DOHH2 (cell line): ENCODE results near the gene HNRNPH2.
A peak's percentile ranks its signal among the peaks of the same experiment; 100 is the strongest.

ENCODE experiments used
- H3F3A ChIP-seq: fragments of 200-600 bp; sonication (generic), shearing (Covaris generic); 2 replicates; pipeline ENCODE4 v1.6.0; 2016; ENCODE audit warnings: antibody characterized with exemption, mild to moderate bottlenecking; ENCODE audit not compliant: control insufficient read depth, insufficient read depth
- H3K27ac ChIP-seq: fragments of 200-600 bp; sonication (generic); 2 replicates; pipeline ENCODE4 v1.5.1; 2014; ENCODE audit warnings: low read depth, mild to moderate bottlenecking, low read length, moderate library complexity
- H3K27me3 ChIP-seq: fragments of 200-600 bp; sonication (generic); 2 replicates; pipeline ENCODE4 v1.6.1; 2014; ENCODE audit warnings: mild to moderate bottlenecking, low read length, mixed read lengths; ENCODE audit not compliant: control insufficient read depth
- H3K36me3 ChIP-seq: fragments of 200-600 bp; sonication (generic); 2 replicates; pipeline ENCODE4 v1.6.1; 2014; ENCODE audit warnings: mild to moderate bottlenecking, low read length, moderate library complexity, mixed read lengths; ENCODE audit not compliant: control insufficient read depth
- H3K4me1 ChIP-seq: fragments of 200-600 bp; sonication (generic); 2 replicates; pipeline ENCODE4 v1.6.1; 2014; ENCODE audit warnings: mild to moderate bottlenecking, low read length, mixed read lengths; ENCODE audit not compliant: control insufficient read depth
- H3K4me2 ChIP-seq: fragments of 200-600 bp; sonication (generic); 2 replicates; pipeline ENCODE4 v1.6.0; 2014; ENCODE audit warnings: mild to moderate bottlenecking, low read length, moderate library complexity
- H3K4me3 ChIP-seq: fragments of 200-600 bp; sonication (generic); 2 replicates; pipeline ENCODE4 v1.5.1; 2014; ENCODE audit warnings: mild to moderate bottlenecking, low read length, mixed read lengths
- H3K79me2 ChIP-seq: fragments of 200-600 bp; sonication (generic); 2 replicates; pipeline ENCODE4 v1.6.1; 2014; ENCODE audit warnings: mild to moderate bottlenecking, low read length, mixed read lengths; ENCODE audit not compliant: control insufficient read depth
- H3K9me2 ChIP-seq: fragments of 200-600 bp; sonication (generic); replicated peaks from 2 replicates; pipeline ENCODE4 v1.6.1; 2014; ENCODE audit warnings: mild to moderate bottlenecking, low read length, mixed read lengths; ENCODE audit not compliant: control insufficient read depth
- H3K9me3 ChIP-seq: fragments of 200-600 bp; sonication (generic); 2 replicates; pipeline ENCODE4 v1.6.1; 2014; ENCODE audit warnings: antibody characterized with exemption, low read length, mixed read lengths; ENCODE audit not compliant: control insufficient read depth, insufficient read depth
- H4K20me1 ChIP-seq: fragments of 200-600 bp; sonication (generic); 2 replicates; pipeline ENCODE4 v1.6.0; 2014; ENCODE audit warnings: low read depth, mild to moderate bottlenecking, antibody characterized with exemption, low read length, moderate library complexity; ENCODE audit not compliant: control insufficient read depth, insufficient read depth
- EZH2phosphoT487 ChIP-seq: fragments of 200-600 bp; sonication (generic); IDR thresholded peaks from 2 replicates; pipeline ENCODE4 v1.6.1; 2017; ENCODE audit warnings: borderline replicate concordance, mild to moderate bottlenecking, antibody characterized with exemption, low read length, moderate library complexity, mixed read lengths
- TF ChIP-seq, protein P1 (sequence below): fragments of 200-600 bp; sonication (generic); IDR thresholded peaks from one replicate; pipeline ENCODE4 v1.5.1; 2014; ENCODE audit warnings: antibody characterized with exemption, mild to moderate bottlenecking, low read depth, low read length; ENCODE audit not compliant: poor library complexity, severe bottlenecking

Gene HNRNPH2, protein sequence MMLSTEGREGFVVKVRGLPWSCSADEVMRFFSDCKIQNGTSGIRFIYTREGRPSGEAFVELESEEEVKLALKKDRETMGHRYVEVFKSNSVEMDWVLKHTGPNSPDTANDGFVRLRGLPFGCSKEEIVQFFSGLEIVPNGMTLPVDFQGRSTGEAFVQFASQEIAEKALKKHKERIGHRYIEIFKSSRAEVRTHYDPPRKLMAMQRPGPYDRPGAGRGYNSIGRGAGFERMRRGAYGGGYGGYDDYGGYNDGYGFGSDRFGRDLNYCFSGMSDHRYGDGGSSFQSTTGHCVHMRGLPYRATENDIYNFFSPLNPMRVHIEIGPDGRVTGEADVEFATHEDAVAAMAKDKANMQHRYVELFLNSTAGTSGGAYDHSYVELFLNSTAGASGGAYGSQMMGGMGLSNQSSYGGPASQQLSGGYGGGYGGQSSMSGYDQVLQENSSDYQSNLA

DNA sequence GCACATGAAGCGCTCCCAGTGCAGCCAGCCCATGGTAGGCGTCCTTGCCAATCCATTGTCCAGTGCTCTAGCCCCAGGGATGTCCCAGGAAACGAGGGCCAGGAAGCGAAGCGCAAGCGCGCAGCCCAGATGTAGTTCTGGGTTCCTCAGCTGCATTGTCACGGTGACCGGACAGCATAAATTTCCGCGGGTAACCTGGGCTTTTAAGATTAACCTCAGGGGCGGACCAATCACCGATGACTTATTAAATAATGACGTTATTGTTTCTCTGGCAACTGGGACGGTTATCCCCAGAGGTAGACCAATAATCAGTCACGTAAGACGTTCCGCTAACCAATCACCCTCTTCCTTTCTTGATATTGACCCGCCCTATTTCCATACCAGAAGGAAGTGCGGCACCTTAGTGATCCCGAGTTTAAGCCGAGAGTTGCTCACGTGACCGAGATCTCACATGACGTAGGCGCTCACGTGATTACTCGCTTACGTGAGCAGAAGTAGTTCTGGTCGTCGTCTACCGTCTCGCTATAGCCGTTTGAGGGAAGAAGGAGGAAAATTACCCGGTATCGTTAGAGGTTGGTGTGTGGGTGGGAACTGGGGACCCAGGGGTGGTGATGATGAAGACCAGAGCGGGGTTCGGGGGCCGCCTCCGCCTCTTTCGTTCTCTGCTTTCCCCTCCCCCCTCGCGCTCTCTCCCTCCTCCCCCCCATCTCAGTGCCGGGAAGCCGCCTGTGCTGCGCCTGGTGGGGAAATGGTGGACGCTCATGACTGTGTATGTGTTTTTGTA, at the start of gene HNRNPH2, which contains the start of gene GLA:
TSS of gene HNRNPH2 (plus strand) at position 475 of the 784 bp plus-strand sequence. CDS start 3,767 bp downstream, outside the sequence.
TSS of gene GLA (minus strand) at position 178 of the 784 bp plus-strand sequence. CDS start at position 156, 22 bp downstream.
- peak within 1 kb of the TSS; percentile 79 for H3K4me3 ChIP-seq
- no peaks in the 10 kb centered on the region for H4K20me1 ChIP-seq
- peak within 1 kb of the TSS; percentile 80 for H3K27ac ChIP-seq
- peaks cover 88% of the 10 kb centered on the region for H3K79me2 ChIP-seq
- H3K4me1 ChIP-seq, result peaks cover 21% of the 10 kb centered on the region
- H3K27me3 ChIP-seq, result no peaks in the 10 kb centered on the region
- peaks cover 30% of the 10 kb centered on the region for H3K36me3 ChIP-seq
- no peaks in the 10 kb centered on the region for H3K9me3 ChIP-seq
- H3K4me2 ChIP-seq, result peak within 1 kb of the TSS; percentile 79
- H3K9me2 ChIP-seq, result no peaks in the 10 kb centered on the region
- no peak for TF ChIP-seq EZH2phosphoT487
- TF ChIP-seq, protein P1, sequence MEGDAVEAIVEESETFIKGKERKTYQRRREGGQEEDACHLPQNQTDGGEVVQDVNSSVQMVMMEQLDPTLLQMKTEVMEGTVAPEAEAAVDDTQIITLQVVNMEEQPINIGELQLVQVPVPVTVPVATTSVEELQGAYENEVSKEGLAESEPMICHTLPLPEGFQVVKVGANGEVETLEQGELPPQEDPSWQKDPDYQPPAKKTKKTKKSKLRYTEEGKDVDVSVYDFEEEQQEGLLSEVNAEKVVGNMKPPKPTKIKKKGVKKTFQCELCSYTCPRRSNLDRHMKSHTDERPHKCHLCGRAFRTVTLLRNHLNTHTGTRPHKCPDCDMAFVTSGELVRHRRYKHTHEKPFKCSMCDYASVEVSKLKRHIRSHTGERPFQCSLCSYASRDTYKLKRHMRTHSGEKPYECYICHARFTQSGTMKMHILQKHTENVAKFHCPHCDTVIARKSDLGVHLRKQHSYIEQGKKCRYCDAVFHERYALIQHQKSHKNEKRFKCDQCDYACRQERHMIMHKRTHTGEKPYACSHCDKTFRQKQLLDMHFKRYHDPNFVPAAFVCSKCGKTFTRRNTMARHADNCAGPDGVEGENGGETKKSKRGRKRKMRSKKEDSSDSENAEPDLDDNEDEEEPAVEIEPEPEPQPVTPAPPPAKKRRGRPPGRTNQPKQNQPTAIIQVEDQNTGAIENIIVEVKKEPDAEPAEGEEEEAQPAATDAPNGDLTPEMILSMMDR, result no peak
- no peaks in the 10 kb centered on the region for H3F3A ChIP-seq

DNA sequence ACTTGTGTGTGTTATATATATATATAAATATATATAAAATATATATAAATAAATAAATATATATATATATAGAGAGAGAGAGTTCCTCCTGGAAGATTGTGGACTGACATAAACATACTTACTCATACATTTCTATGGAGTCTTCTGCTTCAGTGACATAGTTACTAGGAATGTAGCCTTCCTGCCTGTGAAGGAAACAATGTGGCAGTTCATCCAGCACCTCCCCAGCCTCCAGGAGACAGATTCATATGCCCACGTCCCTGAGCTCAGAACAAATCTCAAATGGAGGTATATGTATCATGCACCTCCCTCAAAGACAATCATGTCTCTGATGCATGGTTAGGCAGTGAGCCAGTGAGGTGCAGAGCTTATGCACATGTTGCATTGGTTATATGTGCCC, 48.1 kb upstream of the HNRNPH2 start:
- peaks cover 75% of the 10 kb centered on the region for H3K36me3 ChIP-seq
- H3K9me3 ChIP-seq, result no peaks in the 10 kb centered on the region
- no peak overlapping the region for H3K27ac ChIP-seq
- no peaks in the 10 kb centered on the region for H4K20me1 ChIP-seq
- no peaks in the 10 kb centered on the region for H3K9me2 ChIP-seq
- no peaks in the 10 kb centered on the region for H3K79me2 ChIP-seq
- H3K4me3 ChIP-seq, result no peak overlapping the region
- no peaks in the 10 kb centered on the region for H3K27me3 ChIP-seq
- H3F3A ChIP-seq, result 0 out of 2 replicates have a peak, but pooled peaks cover 2% of the 10 kb centered on the region
- TF ChIP-seq, protein P1, result no peak
- no peak for TF ChIP-seq EZH2phosphoT487
- H3K4me1 ChIP-seq, result peaks cover 23% of the 10 kb centered on the region
- no peak overlapping the region for H3K4me2 ChIP-seq

DNA sequence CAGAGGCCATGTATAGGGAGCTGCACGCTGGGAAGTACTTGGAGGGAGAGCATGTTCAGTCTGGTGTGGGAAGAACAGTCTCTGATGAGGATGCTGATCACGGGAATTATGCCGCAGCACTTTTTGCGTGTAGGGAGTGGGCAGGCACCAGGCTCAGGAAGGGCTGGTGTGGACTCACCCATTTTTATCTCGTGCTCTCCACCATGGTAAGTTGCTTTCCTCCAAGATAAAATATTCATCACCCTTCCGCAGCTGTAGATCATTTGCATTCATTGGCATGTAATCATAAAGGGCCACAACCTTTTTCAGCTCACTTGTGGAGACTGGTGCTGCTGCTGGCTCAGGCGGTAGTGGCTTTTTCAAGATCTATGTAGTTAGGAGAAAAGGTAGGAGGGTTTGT, 47.6 kb upstream of the HNRNPH2 start:
- Histone ChIP-seq H3K79me2 (no peaks in the 10 kb centered on the region), H3F3A (0 out of 2 replicates have a peak, but pooled peaks cover 2% of the 10 kb centered on the region), H3K4me3 (no peak overlapping the region), H4K20me1 (no peaks in the 10 kb centered on the region), H3K4me2 (no peak overlapping the region), H3K27ac (no peak overlapping the region), H3K9me3 (no peaks in the 10 kb centered on the region), H3K36me3 (peaks cover 76% of the 10 kb centered on the region), H3K9me2 (no peaks in the 10 kb centered on the region), H3K27me3 (no peaks in the 10 kb centered on the region), H3K4me1 (peaks cover 23% of the 10 kb centered on the region)
- TF ChIP-seq EZH2phosphoT487, result no peak
- TF ChIP-seq, protein P1, result no peak
